Stimulated activated CD8-positive, alpha-beta memory T cell treated with anti-CD3 and anti-CD28 coated beads, Interleukin-7, amount 100 ng/mL, for 24 hours (primary cell): ENCODE data around the gene ERI2.
A peak's percentile ranks its signal among the peaks of the same experiment; 100 is the strongest.

Source experiments
- DNase-seq: peaks from one replicate; pipeline ENCODE4 v3.0.0-alpha.2; 2020; ENCODE audit warnings: low read depth

Gene ERI2, protein sequence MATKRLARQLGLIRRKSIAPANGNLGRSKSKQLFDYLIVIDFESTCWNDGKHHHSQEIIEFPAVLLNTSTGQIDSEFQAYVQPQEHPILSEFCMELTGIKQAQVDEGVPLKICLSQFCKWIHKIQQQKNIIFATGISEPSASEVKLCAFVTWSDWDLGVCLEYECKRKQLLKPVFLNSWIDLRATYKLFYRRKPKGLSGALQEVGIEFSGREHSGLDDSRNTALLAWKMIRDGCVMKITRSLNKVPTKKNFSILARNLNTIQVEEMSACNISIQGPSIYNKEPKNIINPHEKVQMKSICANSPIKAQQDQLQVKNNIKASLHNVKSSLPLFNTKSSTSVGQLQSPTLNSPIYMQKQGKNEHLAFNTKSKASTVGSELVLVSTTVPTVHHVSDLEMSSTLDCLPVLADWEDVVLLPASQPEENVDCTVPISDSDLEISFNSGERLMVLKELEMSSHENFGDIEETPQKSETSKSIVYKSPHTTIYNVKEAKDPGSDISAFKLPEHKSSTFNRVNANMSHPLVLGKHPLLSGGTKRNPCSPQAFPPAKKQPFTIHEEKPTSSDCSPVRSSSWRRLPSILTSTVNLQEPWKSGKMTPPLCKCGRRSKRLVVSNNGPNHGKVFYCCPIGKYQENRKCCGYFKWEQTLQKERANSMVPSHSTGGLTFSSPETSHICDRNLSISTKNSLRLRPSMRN

GRCh38 chr16:20806168-20807050 lies at the start of gene ERI2, which contains the start of gene REXO5:
Gene ERI2, minus strand, starts transcription at chr16:20806472. Its CDS starts 42 bp downstream, at chr16:20806430.
Gene REXO5, plus strand, starts transcription at chr16:20806527. Its CDS starts 427 bp downstream, at chr16:20806954.
- DNase-seq: peak; percentile 55

DNA sequence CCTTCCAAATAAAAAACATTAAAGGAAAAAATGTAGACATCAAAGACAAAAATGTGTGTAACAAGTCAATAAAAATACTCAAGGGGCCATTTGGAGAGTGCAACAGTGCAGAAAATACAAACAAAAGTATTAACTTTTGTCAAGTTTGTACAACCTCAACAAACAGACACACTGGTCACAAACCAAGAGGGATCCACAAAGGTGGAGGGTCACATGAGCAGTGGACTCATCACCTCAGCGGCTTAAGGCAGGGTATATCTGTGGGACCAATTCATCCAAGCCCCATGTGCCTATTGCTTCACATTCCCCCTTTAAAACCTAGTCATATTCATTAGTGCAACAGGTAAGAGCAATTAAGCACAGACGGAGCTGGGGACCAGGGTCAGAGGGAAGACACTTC lies 48.7 kb upstream of the ERI2 start:
- no peak for DNase-seq

DNA sequence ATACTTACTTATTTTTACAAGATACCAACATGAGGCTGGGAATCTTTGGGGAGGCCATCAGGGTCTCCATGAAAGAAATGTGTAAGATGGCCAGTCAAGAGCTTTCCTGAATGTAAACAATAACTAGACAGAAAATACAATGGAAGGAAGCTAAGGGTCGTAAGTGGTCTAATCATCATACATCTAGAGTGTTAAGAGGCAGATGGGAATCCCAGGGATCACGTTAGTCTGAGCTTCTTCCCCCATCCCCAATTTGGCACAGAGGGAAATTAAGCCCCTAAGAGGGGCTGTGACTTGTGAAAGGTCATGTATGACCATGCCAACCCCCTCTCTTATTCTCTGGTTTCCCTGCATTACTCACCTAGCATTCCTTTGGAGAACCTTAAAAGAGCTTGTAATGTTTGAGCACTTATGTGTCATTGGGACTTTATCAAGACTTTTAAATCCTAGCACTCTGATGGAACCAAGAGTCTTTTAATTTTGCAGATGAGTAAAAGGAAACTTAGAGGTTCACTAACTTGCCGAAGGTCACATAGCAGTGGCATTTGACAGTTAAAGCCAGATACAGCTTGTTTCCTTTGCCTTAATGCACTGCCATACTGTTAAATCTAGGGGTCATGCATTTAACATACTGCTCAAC lies 47.8 kb upstream of the ERI2 start:
- DNase-seq: no peak

DNA sequence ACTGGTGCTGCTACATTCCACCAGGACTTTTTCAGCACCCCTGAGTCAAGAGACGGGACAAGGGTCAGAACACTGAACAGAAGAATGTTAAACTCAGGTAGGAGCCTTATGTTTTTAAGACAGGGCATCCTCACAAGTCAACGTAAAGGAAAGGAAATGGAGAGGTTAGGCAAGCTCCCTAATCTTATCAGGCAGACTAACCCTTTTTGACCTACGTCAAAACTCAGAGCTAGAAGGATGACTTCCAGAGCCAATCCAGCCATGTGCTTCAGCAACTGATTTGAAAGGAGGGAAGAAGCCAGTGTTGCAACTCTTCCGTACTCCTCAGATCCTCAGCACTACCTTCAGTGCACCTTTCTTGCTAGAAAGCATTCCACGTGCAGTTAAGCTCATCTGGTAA lies 46.9 kb upstream of the ERI2 start:
- no peak for DNase-seq

GRCh38 chr16:20851601-20852000 lies 45.3 kb upstream of the ERI2 start:
- DNase-seq: no peak

- DNase-seq: no peak
Observed at GRCh38 chr16:20850981-20851380, 44.7 kb upstream of the ERI2 start.

DNA sequence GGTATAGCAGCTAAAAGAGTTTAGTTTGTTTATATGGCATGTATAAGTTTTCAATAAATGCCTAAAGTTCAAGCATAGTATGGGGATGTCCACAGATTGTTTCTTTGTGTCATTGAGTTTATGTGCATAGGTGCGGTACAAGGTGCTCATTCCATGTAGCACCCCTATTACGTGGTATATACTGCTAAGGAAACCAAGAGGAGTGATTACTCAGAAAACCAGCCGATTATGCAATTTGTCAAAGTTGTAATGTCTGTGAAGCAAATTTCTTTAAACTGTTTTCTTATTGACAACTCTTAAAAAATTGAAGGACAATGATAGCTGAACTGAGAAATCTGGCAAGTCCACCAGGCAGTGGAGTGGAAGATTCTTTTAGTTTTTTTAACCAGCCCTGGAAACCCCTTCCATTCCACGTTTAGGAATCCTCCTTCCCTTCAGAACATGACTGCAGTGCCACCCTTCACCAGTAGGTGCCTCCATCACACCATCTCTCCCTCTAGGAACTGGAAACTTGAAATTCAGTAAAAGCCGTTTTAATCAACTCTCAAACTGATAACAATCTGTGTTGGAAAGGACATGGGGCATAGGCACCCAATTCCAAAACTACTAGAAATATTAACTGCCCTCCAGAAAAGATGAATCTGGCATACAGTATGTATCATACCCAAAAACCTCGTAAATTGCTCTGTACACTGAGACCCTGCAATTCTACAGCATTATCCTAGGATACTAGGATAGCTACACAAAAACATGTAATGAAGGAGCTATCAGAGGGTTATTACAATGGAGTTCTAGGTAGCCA lies 43.5 kb upstream of the ERI2 start:
- peak; percentile 43 for DNase-seq

DNA sequence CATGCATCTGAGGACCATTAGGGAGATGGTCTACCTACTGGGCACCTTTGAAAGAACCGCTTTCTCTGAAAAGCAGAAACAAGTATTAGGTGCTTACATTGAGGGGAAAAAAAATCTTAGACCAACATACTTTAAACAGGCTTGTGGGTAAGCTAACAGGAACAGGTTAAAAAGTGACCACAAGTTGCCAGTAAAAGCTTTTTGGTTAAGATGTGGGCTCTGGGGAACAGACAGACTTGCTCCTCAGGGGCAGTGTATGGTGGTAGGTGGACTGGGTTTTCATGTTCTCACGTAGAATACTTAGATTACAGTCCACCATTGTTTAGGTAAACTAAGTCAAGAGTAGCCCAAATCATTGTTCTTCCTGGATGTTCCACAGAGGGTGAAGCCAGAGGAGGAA lies 41.3 kb upstream of the ERI2 start:
- DNase-seq: no peak

- no peak for DNase-seq
Observed at GRCh38 chr16:20846551-20846950, 40.3 kb upstream of the ERI2 start.

GRCh38 chr16:20846030-20846429 lies 39.8 kb upstream of the ERI2 start:
- DNase-seq: no peak

DNA sequence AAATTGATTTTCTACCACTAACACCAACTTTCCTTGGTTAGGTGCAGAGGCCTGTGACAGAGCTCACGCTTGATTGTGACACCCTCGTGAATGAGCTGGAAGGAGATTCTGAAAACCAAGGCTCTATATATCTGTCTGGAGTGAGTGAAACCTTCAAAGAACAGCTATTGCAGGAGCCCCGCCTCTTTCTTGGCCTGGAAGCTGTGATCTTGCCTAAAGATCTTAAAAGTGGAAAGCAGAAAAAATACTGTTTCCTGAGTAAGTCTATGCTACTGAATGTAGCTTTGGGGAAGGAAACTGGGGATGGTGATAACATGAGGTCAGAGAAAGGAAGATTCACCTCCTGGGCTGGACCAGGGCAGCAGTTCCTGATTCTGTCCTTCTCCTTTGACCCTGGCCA lies 38.3 kb upstream of the ERI2 start:
- DNase-seq: no peak

GRCh38 chr16:20844054-20844453 lies 37.8 kb upstream of the ERI2 start:
- no peak for DNase-seq

DNA sequence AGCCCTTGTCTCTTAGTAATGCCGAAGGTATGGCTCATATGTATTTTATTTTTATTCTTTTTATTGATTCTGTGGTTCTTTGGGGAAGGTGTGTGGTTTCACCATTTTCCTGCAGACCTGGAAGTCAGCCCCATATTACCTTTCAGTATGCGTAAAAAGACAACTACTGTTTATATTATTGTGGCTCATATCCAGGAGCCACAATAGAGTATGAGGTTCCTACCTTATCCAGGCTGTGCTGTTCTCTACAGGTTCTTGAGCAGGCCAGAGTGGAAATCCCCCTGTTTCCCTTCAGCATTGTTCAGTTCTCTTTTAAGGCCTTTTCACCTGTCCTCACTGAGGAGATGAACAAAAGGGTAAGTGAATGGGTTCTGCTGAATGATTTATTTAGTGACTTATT lies 33.2 kb upstream of the ERI2 start:
- no peak for DNase-seq

GRCh38 chr16:20838240-20838639 lies 32.0 kb upstream of the ERI2 start:
- no peak for DNase-seq

GRCh38 chr16:20833086-20833485 lies 26.8 kb upstream of the ERI2 start:
- no peak for DNase-seq

DNA sequence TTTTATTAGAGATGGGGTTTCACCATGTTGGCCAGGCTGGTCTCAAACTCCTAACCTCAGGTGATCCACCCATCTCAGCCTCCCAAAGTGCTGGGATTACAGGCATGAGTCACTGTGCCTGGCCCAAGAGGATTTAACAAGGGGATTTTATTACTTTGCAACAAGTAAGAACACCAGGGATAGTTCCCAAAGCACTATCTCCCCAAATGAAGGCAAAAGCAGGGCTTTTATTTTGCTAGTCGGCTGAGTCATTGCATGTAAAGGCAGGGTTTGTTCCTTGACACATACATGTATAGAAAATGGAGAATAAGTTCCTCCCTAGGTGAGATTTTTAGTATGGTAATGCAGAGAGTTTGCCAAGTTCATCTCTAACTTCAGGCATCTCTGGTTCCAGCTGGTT lies 24.1 kb upstream of the ERI2 start:
- no peak for DNase-seq

- no peak for DNase-seq
Observed at GRCh38 chr16:20829536-20829935, 23.3 kb upstream of the ERI2 start.

DNA sequence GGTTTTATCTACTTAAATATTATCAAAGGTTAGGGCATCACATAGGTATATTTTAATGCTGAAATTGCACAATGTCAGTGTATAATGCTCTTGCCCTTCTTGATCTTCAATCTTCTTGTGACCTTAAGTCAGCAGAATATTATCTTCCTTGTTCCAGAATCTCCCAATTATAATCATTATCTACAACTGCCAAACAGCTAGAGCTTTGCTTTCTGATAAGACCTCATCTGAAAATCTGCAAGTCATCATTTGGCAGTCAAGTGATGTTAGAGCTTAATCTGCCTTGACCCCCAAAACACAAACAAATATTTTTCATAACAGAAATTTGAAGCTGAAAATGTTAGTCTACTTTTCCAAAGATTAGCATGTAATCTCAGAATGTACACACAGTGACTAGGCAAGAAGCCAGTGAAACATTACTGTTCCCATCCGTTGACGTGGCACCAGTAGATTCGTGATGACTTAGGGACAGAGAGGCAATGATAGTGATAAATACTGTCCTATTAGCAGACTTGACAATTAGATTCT lies 19.8 kb upstream of the ERI2 start:
- no peak for DNase-seq

- no peak for DNase-seq
Observed at GRCh38 chr16:20822521-20823325, 16.5 kb upstream of the ERI2 start.

DNA sequence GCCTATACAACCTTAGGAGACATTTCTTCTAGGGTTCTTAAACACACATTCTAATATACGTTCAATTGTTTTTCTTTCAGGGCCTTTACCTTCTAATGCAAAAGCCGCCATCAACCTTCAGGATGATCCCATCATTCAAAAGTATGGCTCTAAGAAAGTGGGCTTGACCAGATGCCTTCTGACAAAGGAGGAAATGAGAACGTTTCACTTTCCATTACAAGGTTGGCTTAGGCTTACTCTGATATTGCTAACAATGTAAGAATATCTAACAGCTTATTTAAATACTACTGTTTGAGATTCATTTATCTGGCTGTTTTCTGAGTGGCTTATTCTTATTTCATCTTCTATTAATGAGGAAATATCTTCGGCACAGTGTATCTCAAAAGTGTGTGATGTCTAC lies 15.4 kb upstream of the ERI2 start:
- no peak for DNase-seq
